ENCODE results near the gene PNPLA7. TPM values are rescaled to one million over a fixed set of nuclear protein-coding genes. Genes with fewer than 3 reads are reported as not detected.
"Not testable (repeated sequence)": the region's sequence is repeated elsewhere in the genome, so short reads cannot be mapped to it uniquely, and the experiment has no call there.

Gene PNPLA7
- polyA plus RNA-seq, 1 donor from 2014 or later: 2.7 TPM

DNA sequence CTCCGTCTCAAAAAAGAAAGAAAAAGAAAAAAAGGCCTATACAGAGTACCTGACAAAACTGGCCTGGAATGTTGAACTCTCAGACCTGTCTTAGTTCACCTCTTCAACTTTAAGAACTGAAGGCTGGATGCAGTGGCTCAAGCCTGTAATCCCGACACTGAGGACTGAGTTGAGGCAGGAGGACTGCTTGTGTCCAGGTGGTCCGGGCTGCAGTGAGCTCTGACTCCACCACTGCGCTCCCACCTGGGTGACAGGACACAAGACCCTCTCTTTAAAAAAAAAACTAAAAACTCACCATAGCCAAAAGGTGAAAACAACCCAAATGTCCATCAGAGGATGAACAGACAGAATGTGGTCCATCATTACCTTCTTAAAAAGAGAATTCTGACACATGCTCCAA lies 7.9 kb upstream of the PNPLA7 start:
- no peak overlapping the region for H3K27ac Mint-ChIP-seq
- no peak overlapping the region for H3K4me3 Mint-ChIP-seq
- H3K27me3 Mint-ChIP-seq: no peaks in the 10 kb centered on the region
- no peaks in the 10 kb centered on the region for H3K9me3 Mint-ChIP-seq
- H3K36me3 Mint-ChIP-seq: peaks cover 5% of the 10 kb centered on the region
- H3K4me1 Mint-ChIP-seq: peaks cover 0 to 5% (median 0%) of the 10 kb centered on the region in 3 donors

DNA sequence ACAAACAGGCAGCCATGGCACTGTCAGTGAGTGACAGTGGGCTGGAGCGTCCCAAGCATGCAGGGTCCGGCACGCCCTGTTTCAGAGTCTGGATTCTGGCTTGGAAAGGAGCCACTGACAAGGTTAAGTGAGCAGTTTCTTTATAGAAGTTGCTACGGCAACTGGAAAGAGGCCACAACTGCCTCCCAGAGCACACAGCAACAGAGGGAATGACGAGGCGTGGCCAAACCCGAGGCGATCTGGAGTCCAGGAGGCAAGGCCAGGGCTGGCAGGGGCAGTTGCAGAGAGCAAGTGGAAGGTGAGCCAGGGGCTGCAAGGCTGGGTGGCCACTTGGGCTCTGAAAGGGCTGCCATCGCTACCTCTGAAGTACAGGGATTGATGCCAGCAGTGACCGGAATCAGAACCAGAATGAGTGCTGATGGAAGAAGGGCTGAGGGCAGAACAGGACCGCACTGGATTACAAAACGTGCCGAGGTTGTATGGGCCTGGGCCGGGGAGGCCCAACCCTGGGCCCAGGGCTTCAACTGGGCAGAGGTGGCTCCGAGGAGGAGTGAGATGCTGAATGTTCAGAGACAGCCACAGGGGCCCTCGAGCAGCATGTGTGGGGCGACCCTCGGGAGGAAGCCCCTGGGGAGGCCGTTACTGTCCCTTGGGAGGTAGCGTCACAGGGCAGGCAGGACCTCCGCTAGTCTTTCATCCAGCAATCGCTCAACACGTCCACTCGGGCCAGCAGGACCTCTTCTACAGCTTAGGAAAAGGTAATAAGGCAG lies 6.1 kb upstream of the PNPLA7 start:
- H3K27me3 Mint-ChIP-seq: no peaks in the 10 kb centered on the region

DNA sequence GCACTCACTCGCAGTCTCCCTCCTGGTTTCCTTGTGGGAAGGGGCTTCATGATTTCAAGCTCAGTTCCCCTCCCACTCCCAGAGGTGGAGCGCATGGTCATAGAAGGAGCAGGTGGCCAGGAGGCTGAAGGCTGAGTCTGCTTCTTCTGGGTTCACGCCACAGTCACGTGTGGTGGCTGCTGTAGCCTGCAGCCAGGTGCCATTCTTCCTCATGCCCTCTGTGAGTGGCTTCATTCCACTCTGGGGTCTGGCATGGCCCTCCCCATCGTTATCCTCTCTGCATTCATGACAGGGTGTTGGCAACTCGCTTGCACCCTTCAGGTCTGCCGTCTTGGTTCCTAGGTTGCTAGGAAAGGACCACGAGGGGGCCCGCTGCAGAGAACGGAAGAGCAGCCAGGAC lies 5.0 kb upstream of the PNPLA7 start:
- Mint-ChIP-seq H3K27ac (peak overlapping the region in 1 of 3 donors; percentile 56), H3K27me3 (no peaks in the 10 kb centered on the region), H3K36me3 (peaks cover 2% of the 10 kb centered on the region), H3K4me1 (peaks cover 1 to 10% (median 4%) of the 10 kb centered on the region in 3 donors), H3K9me3 (no peaks in the 10 kb centered on the region), H3K4me3 (peak overlapping the region in 1 of 4 donors; percentile 68)

More for the DNA sequence above, 6.1 kb upstream of the PNPLA7 start:
- no peak overlapping the region for H3K27ac Mint-ChIP-seq
- H3K9me3 Mint-ChIP-seq: no peaks in the 10 kb centered on the region
- peaks cover 0 to 9% (median 3%) of the 10 kb centered on the region in 3 donors for H3K4me1 Mint-ChIP-seq
- H3K36me3 Mint-ChIP-seq: peaks cover 2% of the 10 kb centered on the region
- peak overlapping the region in 1 of 4 donors; percentile 26 for H3K4me3 Mint-ChIP-seq

DNA sequence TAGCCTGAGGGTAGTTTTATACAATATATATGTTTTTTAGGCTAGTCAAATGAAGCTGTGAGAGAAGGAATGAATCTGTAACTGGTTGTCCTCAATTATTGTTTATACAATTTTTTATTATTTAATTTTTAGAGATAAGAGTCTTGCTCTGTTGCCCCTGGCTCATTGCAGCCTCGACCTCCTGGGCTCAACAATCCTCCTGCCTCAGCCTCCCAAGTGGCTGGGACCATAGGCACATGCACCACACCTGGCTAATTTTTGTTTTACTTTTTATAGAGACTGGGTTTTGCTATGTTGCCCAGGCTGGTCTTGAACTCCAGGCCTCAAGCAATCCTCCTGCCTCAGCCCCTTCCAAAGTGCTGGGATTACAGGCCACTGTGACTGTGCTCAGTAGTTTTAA lies 4.1 kb upstream of the PNPLA7 start:
- peak overlapping the region in 1 of 4 donors; percentile 68 for H3K4me3 Mint-ChIP-seq
- peaks cover 2% of the 10 kb centered on the region for H3K36me3 Mint-ChIP-seq
- no peaks in the 10 kb centered on the region for H3K9me3 Mint-ChIP-seq
- H3K27me3 Mint-ChIP-seq: no peaks in the 10 kb centered on the region
- H3K27ac Mint-ChIP-seq: peak overlapping the region in 1 of 3 donors; percentile 56
- H3K4me1 Mint-ChIP-seq: peaks cover 9 to 16% (median 11%) of the 10 kb centered on the region in 3 donors

DNA sequence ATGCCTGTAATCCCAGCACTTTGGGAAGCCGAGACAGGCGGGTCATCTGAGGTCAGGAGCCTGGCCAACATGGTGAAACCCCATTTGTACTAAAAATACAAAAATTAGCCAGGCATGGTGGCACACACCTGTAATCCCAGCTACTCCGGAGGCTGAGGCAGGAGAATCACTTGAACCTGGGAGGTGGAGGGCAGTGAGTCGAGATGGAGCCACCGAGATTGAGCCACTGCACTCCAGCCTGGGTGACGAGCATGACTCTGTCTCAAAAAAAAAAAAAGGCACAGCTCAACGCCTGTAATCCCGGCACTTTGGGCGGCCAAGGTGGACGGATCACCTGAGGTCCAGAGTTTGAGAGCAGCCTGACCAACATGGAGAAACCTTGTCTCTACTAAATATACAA lies 3.5 kb upstream of the PNPLA7 start:
- Mint-ChIP-seq H3K27ac (peak overlapping the region in 1 of 3 donors; percentile 56), H3K4me1 (peaks cover 9 to 16% (median 13%) of the 10 kb centered on the region in 3 donors), H3K4me3 (peak overlapping the region in 2 of 4 donors; percentile 24 to 87)
- H3K27me3 Mint-ChIP-seq, H3K9me3 Mint-ChIP-seq, H3K36me3 Mint-ChIP-seq: not testable (repeated sequence)

DNA sequence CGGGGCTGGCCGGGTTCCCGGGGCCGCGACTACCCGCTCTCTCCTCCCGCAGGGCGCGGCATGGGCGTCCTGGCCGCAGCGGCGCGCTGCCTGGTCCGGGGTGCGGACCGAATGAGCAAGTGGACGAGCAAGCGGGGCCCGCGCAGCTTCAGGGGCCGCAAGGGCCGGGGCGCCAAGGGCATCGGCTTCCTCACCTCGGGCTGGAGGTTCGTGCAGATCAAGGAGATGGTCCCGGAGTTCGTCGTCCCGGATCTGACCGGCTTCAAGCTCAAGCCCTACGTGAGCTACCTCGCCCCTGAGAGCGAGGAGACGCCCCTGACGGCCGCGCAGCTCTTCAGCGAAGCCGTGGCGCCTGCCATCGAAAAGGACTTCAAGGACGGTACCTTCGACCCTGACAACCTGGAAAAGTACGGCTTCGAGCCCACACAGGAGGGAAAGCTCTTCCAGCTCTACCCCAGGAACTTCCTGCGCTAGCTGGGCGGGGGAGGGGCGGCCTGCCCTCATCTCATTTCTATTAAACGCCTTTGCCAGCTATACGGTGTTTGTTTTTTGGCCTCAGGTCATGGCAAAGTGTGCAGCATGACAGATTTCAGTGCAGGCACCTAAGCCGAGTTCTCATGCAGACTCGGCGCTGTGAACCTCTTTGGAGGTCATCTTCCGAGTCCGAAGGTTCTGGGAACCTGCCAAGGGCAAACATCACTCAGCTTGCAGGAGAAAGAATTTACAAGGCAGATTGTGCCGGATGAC lies 2.0 kb upstream of the PNPLA7 start:
- Mint-ChIP-seq H3K36me3 (no peaks in the 10 kb centered on the region), H3K4me1 (peaks cover 12 to 16% (median 15%) of the 10 kb centered on the region in 3 donors), H3K27ac (peak overlapping the region; percentile 67 to 89 (median 81)), H3K27me3 (no peaks in the 10 kb centered on the region), H3K4me3 (peak overlapping the region; percentile 78 to 93 (median 88)), H3K9me3 (no peaks in the 10 kb centered on the region)

DNA sequence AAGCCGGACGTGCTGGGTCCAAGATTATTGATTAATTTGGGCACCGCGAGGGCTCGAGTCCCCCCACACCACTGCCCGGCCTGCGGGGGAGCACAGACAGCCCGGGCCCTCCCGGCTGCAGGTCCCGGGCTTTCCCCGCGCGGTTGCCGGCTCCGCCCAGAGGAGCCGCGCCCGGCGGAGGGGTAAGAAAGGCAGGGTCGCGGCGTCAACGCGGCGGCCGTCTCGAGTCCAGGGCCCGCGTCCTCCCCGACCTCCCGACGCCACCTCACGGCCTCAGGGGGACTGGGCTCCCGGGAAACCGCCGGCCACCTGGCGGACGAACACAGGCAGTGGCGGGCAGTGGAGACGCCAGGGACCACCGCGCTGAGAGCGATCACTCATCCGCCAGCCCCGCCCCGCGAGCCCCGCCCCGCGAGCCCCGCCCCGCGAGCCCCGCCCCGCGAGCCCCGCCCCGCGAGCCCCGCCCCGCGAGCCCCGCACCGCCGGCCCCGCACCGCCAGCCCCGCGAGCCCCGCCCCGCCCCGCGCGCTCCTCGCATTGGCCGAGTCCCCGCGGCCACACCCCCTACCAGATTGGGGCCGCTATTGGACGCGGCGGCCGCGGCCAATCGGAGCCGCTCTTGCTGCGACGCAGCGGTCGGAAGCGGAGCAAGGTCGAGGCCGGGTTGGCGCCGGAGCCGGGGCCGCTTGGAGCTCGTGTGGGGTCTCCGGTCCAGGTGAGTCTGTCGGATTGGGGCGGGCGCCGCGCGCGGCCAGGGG lies 1.2 kb upstream of the PNPLA7 start, which contains the start of gene MRPL41:
TSS of gene MRPL41 (plus strand) at position 616 of the 758 bp plus-strand sequence. CDS start 203 bp downstream, outside the sequence.
- peak within 1 kb of the TSS; percentile 78 to 93 (median 88) for H3K4me3 Mint-ChIP-seq
- H3K27me3 Mint-ChIP-seq: no peaks in the 10 kb centered on the region
- H3K36me3 Mint-ChIP-seq: no peaks in the 10 kb centered on the region
- peak within 1 kb of the TSS; percentile 67 to 89 (median 81) for H3K27ac Mint-ChIP-seq
- H3K9me3 Mint-ChIP-seq: no peaks in the 10 kb centered on the region
- peaks cover 12 to 16% (median 15%) of the 10 kb centered on the region in 3 donors for H3K4me1 Mint-ChIP-seq

DNA sequence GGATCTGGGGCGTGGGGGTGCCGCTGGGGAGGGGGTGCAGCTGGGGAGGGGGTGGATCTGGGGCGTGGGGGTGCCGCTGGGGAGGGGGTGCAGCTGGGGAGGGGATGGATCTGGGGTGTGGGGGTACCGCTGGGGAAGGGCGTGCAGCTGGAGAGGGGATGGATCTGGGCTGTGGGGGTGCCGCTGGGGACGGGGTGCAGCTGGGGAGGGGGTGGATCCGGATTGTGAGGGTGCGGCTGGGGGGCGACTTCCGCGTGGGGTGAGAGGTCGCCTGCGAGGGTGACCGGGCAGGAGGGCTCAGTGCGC lies 709 bp upstream of the PNPLA7 start:
- peak overlapping the region; percentile 22 to 87 (median 74) for H3K4me3 Mint-ChIP-seq
- peaks cover 13 to 18% (median 16%) of the 10 kb centered on the region in 3 donors for H3K4me1 Mint-ChIP-seq
- H3K9me3 Mint-ChIP-seq, H3K36me3 Mint-ChIP-seq, H3K27me3 Mint-ChIP-seq, H3K27ac Mint-ChIP-seq: not testable (repeated sequence)

DNA sequence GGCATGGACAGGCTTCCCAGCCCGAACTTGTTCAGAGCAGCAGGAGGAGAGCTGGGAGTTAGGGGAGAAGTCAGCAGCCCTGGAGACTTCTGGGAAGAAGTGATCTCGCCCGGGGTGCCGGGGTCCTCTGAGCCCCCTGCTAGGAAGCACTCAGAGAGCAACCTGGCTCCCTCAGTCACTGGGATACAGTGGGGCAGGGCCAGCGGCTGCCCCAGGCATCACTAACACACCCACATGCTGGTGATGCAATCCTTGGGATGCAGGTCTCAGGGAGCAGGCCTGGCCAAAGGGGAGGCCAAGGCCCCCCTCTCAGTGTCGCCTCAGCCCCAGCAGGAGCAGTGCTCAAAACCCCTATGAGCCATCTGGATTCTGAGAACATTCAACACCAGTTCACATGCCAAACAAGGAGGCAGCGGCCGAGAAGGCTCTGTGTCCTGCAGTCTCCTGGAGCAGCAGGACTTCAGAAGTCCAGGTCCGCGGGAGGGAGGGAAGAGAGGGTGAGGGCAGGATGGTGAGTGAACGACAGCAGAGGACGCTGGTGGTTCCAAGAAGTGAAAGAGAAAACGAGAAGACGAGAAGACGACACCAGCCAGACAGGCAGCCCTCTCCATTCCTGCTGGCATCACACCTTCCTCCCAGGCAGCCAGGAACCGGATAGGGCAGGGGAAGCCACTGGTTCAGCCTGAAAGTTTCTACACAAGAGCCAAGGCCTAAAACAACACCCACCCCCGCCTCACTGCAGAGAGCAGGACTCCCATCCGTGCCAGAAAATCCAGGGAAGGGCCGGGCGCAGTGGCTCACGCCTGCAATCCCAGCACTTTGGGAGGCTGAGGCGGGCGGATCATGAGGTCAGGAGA lies 2.3 kb downstream of the PNPLA7 start:
- Mint-ChIP-seq H3K4me3 (peak overlapping the region in 3 of 4 donors; percentile 74 to 81 (median 77)), H3K27ac (peak overlapping the region in 1 of 3 donors; percentile 62), H3K9me3 (no peaks in the 10 kb centered on the region), H3K36me3 (peaks cover 3% of the 10 kb centered on the region), H3K27me3 (no peaks in the 10 kb centered on the region), H3K4me1 (peaks cover 16 to 19% (median 17%) of the 10 kb centered on the region in 3 donors)

DNA sequence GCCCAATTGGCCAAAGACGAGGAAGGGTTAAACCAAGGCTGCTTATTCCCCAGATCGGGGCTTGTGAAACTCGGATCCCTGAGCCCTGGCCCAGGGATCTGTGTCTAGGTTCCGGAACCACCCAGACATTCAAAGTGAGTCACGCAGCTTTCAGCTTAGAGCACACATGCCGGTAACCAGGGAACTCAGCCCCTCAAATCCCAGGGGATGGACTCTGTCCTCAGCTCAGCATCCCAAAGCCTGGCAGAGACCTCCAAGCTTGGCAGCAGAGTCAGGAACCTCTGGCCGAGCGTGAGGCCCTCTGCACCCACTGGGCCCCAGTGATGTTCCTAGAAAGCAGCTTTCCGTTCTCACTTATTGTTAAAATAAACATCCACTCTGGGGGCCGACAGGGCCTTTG lies 5.1 kb downstream of the PNPLA7 start:
- Mint-ChIP-seq H3K9me3 (no peaks in the 10 kb centered on the region), H3K4me1 (peaks cover 9 to 14% (median 12%) of the 10 kb centered on the region in 3 donors), H3K36me3 (peaks cover 3% of the 10 kb centered on the region), H3K4me3 (no peak overlapping the region), H3K27me3 (no peaks in the 10 kb centered on the region), H3K27ac (no peak overlapping the region)

DNA sequence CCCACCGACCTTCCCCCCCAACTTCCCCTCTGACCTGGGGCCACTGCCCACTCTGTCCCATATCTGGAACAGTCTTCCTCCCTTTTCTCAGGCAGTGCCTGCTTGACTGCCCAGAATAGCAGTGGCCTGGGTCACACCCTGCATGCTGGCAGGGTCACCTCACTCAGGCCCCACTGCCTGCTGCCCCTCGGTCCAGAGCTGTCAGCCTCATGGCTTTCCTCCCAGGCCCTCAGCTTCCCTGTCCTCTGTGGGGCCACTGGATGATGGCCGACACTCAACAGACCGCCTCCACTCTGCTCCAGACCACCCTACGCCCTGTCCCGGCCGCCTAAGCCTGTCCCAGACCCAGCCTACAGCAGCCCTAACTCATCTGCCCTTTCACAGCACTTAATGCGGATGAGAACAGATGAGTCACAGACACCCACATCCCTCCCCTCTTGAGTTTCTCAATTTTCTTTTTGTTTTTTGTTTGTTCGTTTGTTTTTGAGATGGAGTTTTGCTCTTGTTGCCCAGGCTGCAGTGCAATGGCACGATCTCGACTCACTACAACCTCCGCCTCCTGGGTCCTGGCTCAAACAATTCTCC lies 5.9 kb downstream of the PNPLA7 start:
- no peak overlapping the region for H3K27ac Mint-ChIP-seq
- H3K36me3 Mint-ChIP-seq: peaks cover 3% of the 10 kb centered on the region
- no peaks in the 10 kb centered on the region for H3K9me3 Mint-ChIP-seq
- no peaks in the 10 kb centered on the region for H3K27me3 Mint-ChIP-seq
- no peak overlapping the region for H3K4me3 Mint-ChIP-seq
- H3K4me1 Mint-ChIP-seq: peaks cover 3 to 7% (median 7%) of the 10 kb centered on the region in 3 donors

DNA sequence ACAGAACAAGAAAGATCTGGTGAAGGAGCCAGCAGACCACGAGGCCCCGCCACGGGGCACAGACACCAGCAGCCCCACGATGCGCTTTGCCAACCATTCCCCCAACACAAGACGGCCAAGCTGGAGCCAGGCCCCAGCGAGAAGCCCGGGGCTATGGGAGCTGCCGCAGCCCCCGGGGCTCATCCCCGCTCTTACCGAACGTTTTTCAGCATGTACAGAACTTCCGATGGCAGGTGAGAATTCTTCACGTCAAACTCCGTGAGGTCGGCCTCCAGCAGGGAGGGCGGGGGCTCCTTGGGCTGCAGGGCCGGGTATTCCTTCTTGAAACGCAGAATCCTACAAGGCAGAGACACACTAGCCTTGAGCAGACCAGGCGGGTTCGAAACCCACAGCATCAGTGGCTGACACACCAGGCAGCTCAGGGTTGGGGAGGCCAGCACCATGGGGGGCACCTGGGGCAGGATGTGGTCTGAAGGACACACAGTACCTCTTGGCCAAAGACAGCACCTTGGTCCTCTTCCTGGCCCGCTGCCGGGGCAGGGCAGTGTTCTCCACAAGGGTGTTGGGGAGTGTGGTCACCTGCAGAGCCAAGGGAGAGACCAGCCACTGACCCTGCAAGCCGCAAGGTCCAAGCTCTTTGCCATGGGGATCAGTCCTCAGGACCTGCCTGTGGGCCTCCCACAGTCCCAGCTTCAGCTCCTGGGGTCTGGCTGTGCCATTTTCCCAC lies 6.8 kb downstream of the PNPLA7 start:
- H3K27ac Mint-ChIP-seq: no peak overlapping the region
- H3K9me3 Mint-ChIP-seq: no peaks in the 10 kb centered on the region
- no peaks in the 10 kb centered on the region for H3K27me3 Mint-ChIP-seq
- peaks cover 3% of the 10 kb centered on the region for H3K36me3 Mint-ChIP-seq
- H3K4me1 Mint-ChIP-seq: peaks cover 3 to 7% (median 4%) of the 10 kb centered on the region in 3 donors
- no peak overlapping the region for H3K4me3 Mint-ChIP-seq

DNA sequence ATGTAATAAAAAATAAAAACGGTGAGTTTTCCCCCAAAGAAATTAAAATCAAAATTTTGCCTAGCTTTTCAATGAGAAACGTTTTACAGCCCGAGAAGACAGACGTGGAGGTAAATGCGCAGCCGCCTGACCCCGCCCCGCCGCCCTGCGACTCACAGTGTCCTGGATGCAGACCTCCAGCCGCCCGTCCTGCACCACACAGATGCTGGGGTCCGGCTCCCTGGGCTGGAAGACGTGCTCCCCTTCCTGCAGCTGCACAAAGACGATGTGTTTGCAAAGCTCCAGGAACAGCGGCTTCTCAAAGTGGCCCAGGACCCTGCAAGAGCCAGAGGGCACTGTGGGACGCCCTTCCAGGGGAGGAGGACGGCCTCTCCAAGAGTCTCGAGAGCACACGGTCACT lies 7.7 kb downstream of the PNPLA7 start:
- no peak overlapping the region for H3K27ac Mint-ChIP-seq
- H3K27me3 Mint-ChIP-seq: no peaks in the 10 kb centered on the region
- peaks cover 3% of the 10 kb centered on the region for H3K36me3 Mint-ChIP-seq
- no peaks in the 10 kb centered on the region for H3K9me3 Mint-ChIP-seq
- H3K4me1 Mint-ChIP-seq: peaks cover 2 to 7% (median 3%) of the 10 kb centered on the region in 3 donors
- no peak overlapping the region for H3K4me3 Mint-ChIP-seq

Data from IgD-negative memory B cell (primary cell).